ENCODE results near the gene VAV3. TPM values are rescaled to one million over a fixed set of nuclear protein-coding genes. Genes with fewer than 3 reads are reported as not detected.

Gene VAV3
- total and polyA plus RNA-seq, 12 donors, result 1.1 to 8.5 (median 4.1) TPM

- WGBS, 4 donors, result 84 to 94% (median 91%) methylated on average over 1 of the region's 1 CpG
- no peaks in the 10 kb centered on the region for H3K27me3 ChIP-seq
- no peak for TF ChIP-seq CTCF (IDR thresholded peaks at IDR 0.05)
- no peak for TF ChIP-seq POLR2A (IDR thresholded peaks at IDR 0.05)
- H3K4me1 ChIP-seq (replicated peaks in 1 of 2), result peaks cover 0 to 11% of the 10 kb centered on the region in 2 donors
- intact Hi-C loops (cut with DNase I), result no loop called here
- no peaks in the 10 kb centered on the region for H3K9me3 ChIP-seq (replicated peaks in 1 of 3)
- no peak overlapping the region for H3K4me3 ChIP-seq
- no peak overlapping the region for H3K27ac ChIP-seq
- H3K36me3 ChIP-seq (replicated peaks in 1 of 2), result no peaks in the 10 kb centered on the region
- DNase-seq, result no peak
Observed at GRCh38 chr1:107865627-107866026, 99.4 kb downstream of the VAV3 start.

DNA sequence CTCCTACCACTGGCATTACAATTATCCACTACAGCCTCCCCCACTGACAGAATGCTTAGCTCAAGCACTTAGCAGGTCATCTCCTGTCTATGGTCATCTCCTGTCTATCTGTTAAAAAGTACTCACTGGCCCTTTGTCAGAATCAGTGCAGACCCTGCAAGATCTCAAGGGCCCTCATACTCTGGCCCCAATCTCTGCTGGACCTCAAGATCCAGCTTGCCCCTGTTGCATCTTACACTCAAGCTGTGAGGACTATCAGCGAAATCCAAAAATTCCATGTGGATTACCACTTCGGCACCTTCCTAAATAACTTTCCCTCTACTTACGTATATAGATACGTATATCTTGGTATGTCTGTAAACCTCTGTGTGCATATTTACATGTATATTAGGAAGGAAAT is 101.6 kb downstream of the VAV3 start:
- intact Hi-C loops (cut with DNase I), result no loop called here
- Histone ChIP-seq H3K4me3 (no peak overlapping the region), H3K27me3 (no peaks in the 10 kb centered on the region), H3K36me3 (replicated peaks in 1 of 2) (no peaks in the 10 kb centered on the region), H3K27ac (no peak overlapping the region), H3K9me3 (replicated peaks in 1 of 3) (no peaks in the 10 kb centered on the region), H3K4me1 (replicated peaks in 1 of 2) (peaks cover 0 to 11% of the 10 kb centered on the region in 2 donors)
- whole genome bisulfite sequencing, 4 donors, result 91 to 97% (median 95%) methylated on average over 4 of the region's 4 CpGs
- no peak for DNase-seq
- TF ChIP-seq POLR2A (IDR thresholded peaks at IDR 0.05) (no peak), CTCF (IDR thresholded peaks at IDR 0.05) (no peak)

DNA sequence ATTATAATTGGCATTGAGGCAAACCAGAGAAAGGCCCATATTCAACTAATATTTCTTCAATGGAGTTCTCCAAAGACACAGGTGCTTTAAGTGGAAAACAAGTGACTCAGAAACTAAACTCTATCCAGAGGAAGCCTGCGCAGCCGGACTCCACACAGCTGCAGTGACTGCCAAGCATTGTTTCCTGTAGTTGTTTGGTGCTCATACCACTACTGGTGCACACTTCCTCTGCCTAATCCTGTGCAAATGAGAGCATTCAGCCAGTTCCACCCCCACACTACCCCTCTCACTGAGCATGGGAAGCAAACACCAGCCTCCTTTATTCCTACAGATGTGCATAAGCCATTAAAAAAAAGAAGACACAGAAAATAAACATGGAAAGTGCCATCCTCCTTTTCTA is 102.9 kb downstream of the VAV3 start:
- Histone ChIP-seq H3K9me3 (replicated peaks in 1 of 3) (no peaks in the 10 kb centered on the region), H3K36me3 (replicated peaks in 1 of 2) (no peaks in the 10 kb centered on the region), H3K4me3 (no peak overlapping the region), H3K27me3 (no peaks in the 10 kb centered on the region), H3K27ac (no peak overlapping the region), H3K4me1 (replicated peaks in 1 of 2) (peaks cover 0 to 11% of the 10 kb centered on the region in 2 donors)
- WGBS, 4 donors, result 68 to 86% (median 76%) methylated on average over 2 of the region's 2 CpGs
- DNase-seq, result no peak
- TF ChIP-seq CTCF (IDR thresholded peaks at IDR 0.05) (no peak), POLR2A (IDR thresholded peaks at IDR 0.05) (no peak)
- intact Hi-C loops (cut with DNase I), result no loop called here

DNA sequence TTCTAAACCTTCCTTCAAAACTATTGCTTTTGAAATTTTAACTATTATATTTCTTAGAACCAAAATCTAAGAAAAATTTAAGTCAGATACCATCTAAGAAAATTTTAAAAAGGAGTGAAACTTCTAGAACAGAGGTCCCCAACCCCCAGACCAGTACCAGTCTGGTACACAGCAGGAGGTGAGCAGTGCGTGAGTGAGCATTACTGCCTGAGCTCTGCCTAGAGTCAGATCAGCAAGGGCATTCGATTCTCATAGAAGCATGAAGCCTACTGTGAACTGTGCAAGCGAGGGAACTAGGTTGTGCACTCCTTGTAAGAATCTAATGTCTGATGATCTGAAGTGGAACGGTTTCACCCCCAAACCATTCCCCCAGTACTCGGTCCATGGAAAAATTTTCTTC is 106.7 kb downstream of the VAV3 start:
- no peak overlapping the region for H3K27ac ChIP-seq
- H3K4me1 ChIP-seq (replicated peaks in 1 of 2), result no peaks in the 10 kb centered on the region
- TF ChIP-seq POLR2A (IDR thresholded peaks at IDR 0.05), result no peak
- no peak for TF ChIP-seq CTCF (IDR thresholded peaks at IDR 0.05)
- no peak overlapping the region for H3K4me3 ChIP-seq
- no peaks in the 10 kb centered on the region for H3K9me3 ChIP-seq (replicated peaks in 1 of 3)
- intact Hi-C loops (cut with DNase I), result no loop called here
- no peaks in the 10 kb centered on the region for H3K27me3 ChIP-seq
- 87 to 94% (median 92%) methylated on average over 5 of the region's 5 CpGs for WGBS, 4 donors
- DNase-seq, result no peak
- no peaks in the 10 kb centered on the region for H3K36me3 ChIP-seq (replicated peaks in 1 of 2)

All from adrenal gland (tissue), 12 donors.